ENCODE measurements around the gene RASSF1. TPM values are rescaled to one million over a fixed set of nuclear protein-coding genes. Genes with fewer than 3 reads are reported as not detected.
"Not testable (repeated sequence)": the region's sequence is repeated elsewhere in the genome, so short reads cannot be mapped to it uniquely, and the experiment has no call there.

The RASSF1 gene
- total and polyA plus RNA-seq, 2 donors: 17.6 to 40.3 TPM

DNA sequence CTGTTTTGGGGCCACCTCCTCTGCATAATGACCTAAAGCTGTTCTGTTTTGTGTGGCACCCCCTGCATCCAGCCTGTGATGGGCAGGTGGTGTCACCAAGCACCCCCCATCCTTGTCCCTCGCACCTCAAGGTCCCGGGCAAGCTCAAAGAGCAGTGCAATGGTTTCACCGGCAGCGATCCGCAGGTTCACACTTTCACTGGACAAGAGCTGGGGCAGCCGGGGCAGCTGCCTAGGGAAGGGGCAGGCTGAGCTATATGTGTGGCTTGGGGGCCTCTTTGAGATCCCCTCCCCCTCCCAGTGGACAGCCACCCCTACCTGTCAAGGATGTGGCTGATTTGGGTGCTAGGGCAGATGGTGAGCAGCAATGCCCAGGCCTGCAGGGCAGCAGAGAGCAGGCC is 51.5 kb downstream of the RASSF1 start:
- H3K9me3 ChIP-seq (ENCODE audit: control insufficient read depth in 2 of 2, insufficient read depth in 1 of 2, low read length in 1 of 2): no peaks in the 10 kb centered on the region
- peaks cover 7 to 19% of the 10 kb centered on the region in 2 donors for H3K4me1 ChIP-seq (ENCODE audit: control insufficient read depth in 2 of 2, insufficient read depth in 2 of 2, low read length in 2 of 2)
- H3K4me3 ChIP-seq (ENCODE audit: low read length in 2 of 2): no peak overlapping the region
- DNase-seq (ENCODE audit: low read depth in 6 of 9, low spot score in 9 of 9): no peak
- no peak overlapping the region for H3K27ac ChIP-seq (ENCODE audit: low read depth in 1 of 2, low read length in 1 of 2)
- H3K27me3 ChIP-seq (ENCODE audit: control insufficient read depth in 2 of 2, insufficient read depth in 1 of 2, low read length in 1 of 2): no peaks in the 10 kb centered on the region
- peaks cover 37 to 42% of the 10 kb centered on the region in 2 donors for H3K36me3 ChIP-seq (ENCODE audit: control insufficient read depth in 2 of 2, insufficient read depth in 2 of 2, low read length in 1 of 2)
- WGBS: 98% methylated on average over 6 of the region's 6 CpGs

DNA sequence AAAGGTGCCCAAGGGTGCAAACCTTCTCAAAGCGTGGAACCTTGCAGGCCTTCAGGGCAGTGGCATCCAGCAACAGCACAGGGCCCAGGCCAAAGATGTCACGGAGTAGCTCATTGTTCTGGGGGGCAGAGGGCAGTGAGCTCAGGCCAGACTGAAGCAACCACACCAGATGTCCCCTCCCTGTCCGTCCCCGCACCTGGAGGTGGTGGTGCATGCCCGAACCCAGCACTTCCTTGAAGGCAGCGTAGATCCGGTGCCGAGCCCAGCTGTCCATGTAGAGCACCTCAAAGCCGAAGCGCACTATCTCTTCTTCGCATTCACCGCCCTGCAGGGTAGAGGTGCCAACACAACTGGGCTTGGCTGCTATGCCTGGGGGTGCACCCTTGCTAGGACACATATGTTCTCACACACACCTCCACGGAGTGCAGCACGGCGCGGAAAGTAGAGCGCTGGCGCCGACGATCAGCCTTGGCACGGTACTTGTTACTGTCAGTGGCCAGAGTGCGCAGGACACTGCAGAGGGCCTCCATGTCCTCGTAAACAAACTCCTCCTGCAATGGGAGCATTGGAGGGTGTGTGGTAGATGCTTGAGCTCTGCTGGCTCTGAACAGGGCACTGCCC is 52.1 kb downstream of the RASSF1 start:
- Histone ChIP-seq H3K4me1 (ENCODE audit: control insufficient read depth in 2 of 2, insufficient read depth in 2 of 2, low read length in 2 of 2) (peaks cover 7 to 19% of the 10 kb centered on the region in 2 donors), H3K27me3 (ENCODE audit: control insufficient read depth in 2 of 2, insufficient read depth in 1 of 2, low read length in 1 of 2) (no peaks in the 10 kb centered on the region), H3K9me3 (ENCODE audit: control insufficient read depth in 2 of 2, insufficient read depth in 1 of 2, low read length in 1 of 2) (no peaks in the 10 kb centered on the region), H3K27ac (ENCODE audit: low read depth in 1 of 2, low read length in 1 of 2) (no peak overlapping the region), H3K4me3 (ENCODE audit: low read length in 2 of 2) (no peak overlapping the region), H3K36me3 (ENCODE audit: control insufficient read depth in 2 of 2, insufficient read depth in 2 of 2, low read length in 1 of 2) (peaks cover 37 to 42% of the 10 kb centered on the region in 2 donors)
- no peak for DNase-seq (ENCODE audit: low read depth in 6 of 9, low spot score in 9 of 9)
- WGBS: 97% methylated on average over 23 of the region's 23 CpGs

DNA sequence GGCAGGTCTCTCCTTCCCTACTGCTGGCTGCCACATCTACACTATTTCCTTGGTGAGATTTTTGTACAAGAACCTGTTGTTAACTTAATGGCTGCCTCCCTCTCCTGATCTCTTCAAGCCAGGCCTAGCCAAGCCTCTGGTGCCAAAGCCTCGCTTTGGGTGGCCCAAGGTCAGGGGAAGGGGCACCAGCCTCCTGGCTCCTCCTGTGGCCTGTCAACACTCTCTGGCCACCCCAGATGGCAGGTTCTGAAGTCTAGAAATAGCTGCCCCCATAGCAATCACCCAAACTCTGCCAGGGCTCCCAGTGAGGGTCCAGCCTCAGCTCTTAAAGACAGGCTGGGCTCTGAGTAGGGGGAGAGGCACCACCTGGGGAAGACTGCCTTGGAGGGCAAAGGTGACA is 53.4 kb downstream of the RASSF1 start:
- no peak overlapping the region for H3K4me3 ChIP-seq (ENCODE audit: low read length in 2 of 2)
- H3K9me3 ChIP-seq (ENCODE audit: control insufficient read depth in 2 of 2, insufficient read depth in 1 of 2, low read length in 1 of 2): no peaks in the 10 kb centered on the region
- no peak overlapping the region for H3K27ac ChIP-seq (ENCODE audit: low read depth in 1 of 2, low read length in 1 of 2)
- no peak for DNase-seq (ENCODE audit: low read depth in 6 of 9, low spot score in 9 of 9)
- H3K4me1 ChIP-seq (ENCODE audit: control insufficient read depth in 2 of 2, insufficient read depth in 2 of 2, low read length in 2 of 2): peaks cover 7 to 11% of the 10 kb centered on the region in 2 donors
- H3K27me3 ChIP-seq (ENCODE audit: control insufficient read depth in 2 of 2, insufficient read depth in 1 of 2, low read length in 1 of 2): no peaks in the 10 kb centered on the region
- peaks cover 37 to 42% of the 10 kb centered on the region in 2 donors for H3K36me3 ChIP-seq (ENCODE audit: control insufficient read depth in 2 of 2, insufficient read depth in 2 of 2, low read length in 1 of 2)
- 100% methylated on average over 1 of the region's 1 CpG for WGBS

DNA sequence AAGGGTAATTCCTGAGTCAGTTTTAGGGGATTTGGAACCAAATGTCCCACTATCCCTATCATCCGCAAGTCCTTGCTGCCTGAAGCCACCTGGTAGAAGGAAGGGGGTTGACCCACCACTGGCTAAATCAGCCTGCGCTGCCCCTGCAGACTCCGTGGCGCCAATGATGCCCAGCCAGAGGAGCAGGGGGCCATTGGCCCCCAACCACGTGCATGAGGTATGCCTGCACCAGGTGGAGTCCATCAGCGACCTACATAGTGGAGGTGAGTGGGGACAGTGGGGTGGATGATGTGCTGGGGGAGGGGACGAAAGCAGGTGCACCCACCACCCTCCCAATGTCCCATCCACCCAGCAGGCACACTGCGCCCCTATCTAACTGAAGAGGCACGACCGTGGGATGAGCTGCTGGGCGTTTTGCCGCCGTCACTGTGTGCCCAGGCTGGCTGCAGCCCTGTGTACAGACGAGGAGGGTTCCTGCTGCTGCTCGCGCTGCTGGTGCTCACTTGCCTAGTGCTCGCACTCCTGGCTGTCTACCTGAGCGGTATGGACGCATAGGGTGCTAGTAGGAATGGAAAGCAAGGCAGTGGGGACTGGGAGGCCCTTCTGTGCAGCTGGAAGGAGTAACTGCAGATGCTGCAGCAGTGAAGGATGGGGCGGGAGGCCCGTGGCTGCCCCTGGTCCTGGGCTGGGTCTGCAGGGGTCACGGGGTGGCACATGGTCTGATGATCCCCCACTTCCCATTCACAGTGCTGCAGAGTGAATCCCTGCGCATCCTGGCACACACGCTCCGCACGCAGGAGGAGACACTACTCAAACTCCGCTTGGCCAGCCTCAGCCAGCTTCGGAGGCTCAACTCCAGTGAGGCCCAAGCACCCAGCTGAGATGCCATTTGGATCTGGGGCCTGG is 54.1 kb downstream of the RASSF1 start:
- no peaks in the 10 kb centered on the region for H3K27me3 ChIP-seq (ENCODE audit: control insufficient read depth in 2 of 2, insufficient read depth in 1 of 2, low read length in 1 of 2)
- WGBS: 96% methylated on average over 28 of the region's 28 CpGs
- peaks cover 4 to 7% of the 10 kb centered on the region in 2 donors for H3K4me1 ChIP-seq (ENCODE audit: control insufficient read depth in 2 of 2, insufficient read depth in 2 of 2, low read length in 2 of 2)
- H3K36me3 ChIP-seq (ENCODE audit: control insufficient read depth in 2 of 2, insufficient read depth in 2 of 2, low read length in 1 of 2): peaks cover 37 to 42% of the 10 kb centered on the region in 2 donors
- no peak for DNase-seq (ENCODE audit: low read depth in 6 of 9, low spot score in 9 of 9)
- no peaks in the 10 kb centered on the region for H3K9me3 ChIP-seq (ENCODE audit: control insufficient read depth in 2 of 2, insufficient read depth in 1 of 2, low read length in 1 of 2)
- H3K27ac ChIP-seq (ENCODE audit: low read depth in 1 of 2, low read length in 1 of 2): no peak overlapping the region
- no peak overlapping the region for H3K4me3 ChIP-seq (ENCODE audit: low read length in 2 of 2)

DNA sequence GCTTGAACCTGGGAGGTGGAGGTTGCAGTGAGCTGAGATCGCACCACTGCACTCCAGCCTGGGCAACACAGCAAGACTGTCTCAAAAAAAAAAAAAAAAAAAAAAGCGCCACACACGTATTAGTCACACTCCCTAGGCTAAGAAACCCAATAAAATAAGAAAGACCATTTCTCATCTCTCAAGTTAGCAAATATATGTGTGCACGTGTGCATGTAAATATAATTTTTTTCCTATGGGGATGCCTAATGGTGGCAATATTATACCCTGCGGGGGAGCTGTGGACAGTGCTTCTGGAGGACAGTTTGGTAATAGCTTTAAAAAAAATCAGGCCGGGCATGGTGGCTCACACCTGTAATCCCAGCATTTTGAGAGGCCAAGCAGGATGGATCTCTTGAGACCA is 56.5 kb downstream of the RASSF1 start:
- not testable (repeated sequence) for DNase-seq (ENCODE audit: low read depth in 6 of 9, low spot score in 9 of 9); H3K27ac ChIP-seq (ENCODE audit: low read depth in 1 of 2, low read length in 1 of 2); H3K27me3 ChIP-seq (ENCODE audit: control insufficient read depth in 2 of 2, insufficient read depth in 1 of 2, low read length in 1 of 2); H3K9me3 ChIP-seq (ENCODE audit: control insufficient read depth in 2 of 2, insufficient read depth in 1 of 2, low read length in 1 of 2); H3K4me3 ChIP-seq (ENCODE audit: low read length in 2 of 2); H3K4me1 ChIP-seq (ENCODE audit: control insufficient read depth in 2 of 2, insufficient read depth in 2 of 2, low read length in 2 of 2)
- 97% methylated on average over 6 of the region's 6 CpGs for WGBS
- peaks cover 28 to 29% of the 10 kb centered on the region in 2 donors for H3K36me3 ChIP-seq (ENCODE audit: control insufficient read depth in 2 of 2, insufficient read depth in 2 of 2, low read length in 1 of 2)

Other genes with a start within 250 kb of the RASSF1 start
- 4.4 TPM for gene SEMA3F, start 185.5 kb downstream of the RASSF1 start, total RNA-seq
- 19.7 TPM for gene SEMA3F, start 185.5 kb downstream of the RASSF1 start, polyA plus RNA-seq
- gene GNAT1, start 149.2 kb downstream of the RASSF1 start, total RNA-seq: 0.05 TPM
- 0.05 TPM for gene GNAT1, start 149.2 kb downstream of the RASSF1 start, polyA plus RNA-seq
- gene SLC38A3, start 135.6 kb downstream of the RASSF1 start, total RNA-seq: 0.05 TPM
- gene SLC38A3, start 135.6 kb downstream of the RASSF1 start, polyA plus RNA-seq: 0.18 TPM
- 177 TPM for gene GNAI2, start 104.6 kb downstream of the RASSF1 start, total RNA-seq
- 187 TPM for gene GNAI2, start 104.6 kb downstream of the RASSF1 start, polyA plus RNA-seq
- gene SEMA3B, start 71.7 kb downstream of the RASSF1 start, total RNA-seq: 0.66 TPM
- 4.8 TPM for gene SEMA3B, start 71.7 kb downstream of the RASSF1 start, polyA plus RNA-seq
- gene LSMEM2, start 61.7 kb downstream of the RASSF1 start, total RNA-seq: not detected
- gene LSMEM2, start 61.7 kb downstream of the RASSF1 start, polyA plus RNA-seq: 0.11 TPM
- gene IFRD2, start 48.4 kb downstream of the RASSF1 start, total RNA-seq: 31.0 TPM
- 52.3 TPM for gene IFRD2, start 48.4 kb downstream of the RASSF1 start, polyA plus RNA-seq
- gene HYAL3, start 41.4 kb downstream of the RASSF1 start, total RNA-seq: 2.5 TPM
- gene HYAL3, start 41.4 kb downstream of the RASSF1 start, polyA plus RNA-seq: 2.5 TPM
- 6.4 TPM for gene NAA80, start 41.4 kb downstream of the RASSF1 start, total RNA-seq
- gene NAA80, start 41.4 kb downstream of the RASSF1 start, polyA plus RNA-seq: 23.7 TPM
- gene HYAL1, start 37.3 kb downstream of the RASSF1 start, total RNA-seq: 0.09 TPM
- 1.8 TPM for gene HYAL1, start 37.3 kb downstream of the RASSF1 start, polyA plus RNA-seq
- 15.2 TPM for gene HYAL2, start 18.1 kb downstream of the RASSF1 start, total RNA-seq
- gene HYAL2, start 18.1 kb downstream of the RASSF1 start, polyA plus RNA-seq: 32.7 TPM
- gene TUSC2, start 12.6 kb downstream of the RASSF1 start, total RNA-seq: 23.6 TPM
- 27.5 TPM for gene TUSC2, start 12.6 kb downstream of the RASSF1 start, polyA plus RNA-seq
- gene ZMYND10, start 4.9 kb upstream of the RASSF1 start, total RNA-seq: 0.66 TPM
- 5.5 TPM for gene ZMYND10, start 4.9 kb upstream of the RASSF1 start, polyA plus RNA-seq
- 30.9 TPM for gene NPRL2, start 9.9 kb upstream of the RASSF1 start, total RNA-seq
- gene NPRL2, start 9.9 kb upstream of the RASSF1 start, polyA plus RNA-seq: 24.5 TPM
- 20.4 TPM for gene CYB561D2, start 10.0 kb upstream of the RASSF1 start, total RNA-seq
- 28.5 TPM for gene CYB561D2, start 10.0 kb upstream of the RASSF1 start, polyA plus RNA-seq
- gene TMEM115, start 18.7 kb upstream of the RASSF1 start, total RNA-seq: 17.3 TPM
- 21.9 TPM for gene TMEM115, start 18.7 kb upstream of the RASSF1 start, polyA plus RNA-seq
- gene CACNA2D2, start 162.8 kb upstream of the RASSF1 start, total RNA-seq: 0.57 TPM
- 1.5 TPM for gene CACNA2D2, start 162.8 kb upstream of the RASSF1 start, polyA plus RNA-seq
- 4.5 TPM for gene C3orf18, start 226.9 kb upstream of the RASSF1 start, total RNA-seq
- 4.3 TPM for gene C3orf18, start 226.9 kb upstream of the RASSF1 start, polyA plus RNA-seq
- 20.7 TPM for gene HEMK1, start 228.7 kb upstream of the RASSF1 start, total RNA-seq
- gene HEMK1, start 228.7 kb upstream of the RASSF1 start, polyA plus RNA-seq: 43.4 TPM

Data from thymus (tissue), 11 donors.